H1 (cell line): ENCODE results near the gene NOC3L. TPM values are rescaled to one million over a fixed set of nuclear protein-coding genes. Genes with fewer than 3 reads are reported as not detected.

Experiments
- CTCF ChIA-PET: fragments of 300-600 bp; sonication (Branson Sonifier 250); formaldehyde crosslinking; loops from one replicate; lab custom pipeline; 2021; ENCODE audit not compliant: partially characterized antibody; lab: Charles Lee
- POLR2A ChIA-PET: fragments of 300-600 bp; sonication (Branson Sonifier 250); formaldehyde crosslinking; loops from one replicate; lab custom pipeline; 2021; ENCODE audit warnings: inconsistent platforms; ENCODE audit not compliant: partially characterized antibody; lab: Charles Lee
- DNase-seq, 2 experiments: peaks; one replicate each; pipeline versions ENCODE4 v3.0.0 to v3.0.0-alpha.2; 2010 to 2022; ENCODE audit warnings: low spot score in 2 of 2, low read depth in 1 of 2, mixed read lengths in 1 of 2
- FAIRE-seq: peaks from 2 replicates; lab custom pipeline; 2011; peaks lifted over from hg19 to GRCh38; lab: Jason Lieb, UNC
- H2AFZ ChIP-seq: 2 replicates; pipeline ENCODE4 v1.8.1; 2012; ENCODE audit warnings: low read length, inconsistent platforms
- H2AK5ac ChIP-seq: 2 replicates; pipeline ENCODE4 v1.6.1; 2013; ENCODE audit warnings: low read depth, low read length
- H2BK120ac ChIP-seq: replicated peaks from 2 replicates; pipeline ENCODE3; 2013; ENCODE audit warnings: low read depth, low read length, inconsistent platforms
- H2BK12ac ChIP-seq: 2 replicates; pipeline ENCODE4 v1.6.1; 2013; ENCODE audit warnings: low read depth, low read length
- H2BK15ac ChIP-seq: 2 replicates; pipeline ENCODE4 v1.6.1; 2013; ENCODE audit warnings: low read length
- H2BK20ac ChIP-seq: 2 replicates; pipeline ENCODE4 v1.6.1; 2013; ENCODE audit warnings: low read length
- H2BK5ac ChIP-seq: 2 replicates; pipeline ENCODE4 v1.6.1; 2013; ENCODE audit warnings: low read depth, low read length
- H3K14ac ChIP-seq: 2 replicates; pipeline ENCODE4 v1.6.1; 2013; ENCODE audit warnings: inconsistent platforms; ENCODE audit not compliant: insufficient read length
- H3K18ac ChIP-seq: 2 replicates; pipeline ENCODE4 v1.6.1; 2013; ENCODE audit warnings: low read length; ENCODE audit errors: extremely low read depth
- H3K23ac ChIP-seq: 2 replicates; pipeline ENCODE4 v1.6.1; 2013; ENCODE audit warnings: inconsistent platforms; ENCODE audit not compliant: insufficient read length
- H3K23me2 ChIP-seq: 2 replicates; pipeline ENCODE4 v1.6.1; 2013; ENCODE audit warnings: low read depth, low read length
- H3K27ac ChIP-seq: 2 replicates; pipeline ENCODE4 v1.6.1; 2011; ENCODE audit warnings: low read depth, low read length, inconsistent platforms
- H3K27me3 ChIP-seq, 4 experiments: replicated peaks in 1 of 4; 1 replicate in 1 of 4; 2 replicates in 3 of 4; pipeline versions ENCODE4 v1.6.1 to v1.8.1; 2011 to 2013; ENCODE audit warnings: low read length in 3 of 4, mild to moderate bottlenecking in 3 of 4, inconsistent platforms in 2 of 4, mixed read lengths in 2 of 4, moderate library complexity in 1 of 4; ENCODE audit not compliant: control insufficient read depth in 3 of 4, insufficient read depth in 3 of 4; ENCODE audit errors: extremely low read depth in 1 of 4
- H3K36me3 ChIP-seq, 4 experiments: 2 replicates each; pipeline versions ENCODE4 v1.6.1 to v1.8.1; 2011 to 2013; ENCODE audit warnings: mild to moderate bottlenecking in 4 of 4, low read length in 3 of 4, moderate library complexity in 2 of 4, control low read depth in 1 of 4, inconsistent platforms in 1 of 4; ENCODE audit not compliant: insufficient read depth in 4 of 4, control insufficient read depth in 2 of 4
- H3K4ac ChIP-seq: replicated peaks from 2 replicates; pipeline ENCODE3; 2013; ENCODE audit warnings: low read length, low read depth, mixed read lengths, inconsistent platforms; ENCODE audit not compliant: insufficient read length
- H3K4me1 ChIP-seq, 4 experiments: replicated peaks in 1 of 4; 1 replicate in 1 of 4; 2 replicates in 3 of 4; pipeline versions ENCODE4 v1.6.1 to v1.8.1; 2011 to 2013; ENCODE audit warnings: low read length in 3 of 4, inconsistent platforms in 2 of 4, mixed read lengths in 1 of 4; ENCODE audit not compliant: insufficient read depth in 4 of 4, control insufficient read depth in 3 of 4
- H3K4me2 ChIP-seq, 2 experiments: 2 replicates each; pipeline versions ENCODE4 v1.6.1 to v1.8.1; 2011 to 2013; ENCODE audit warnings: low read depth in 2 of 2, low read length in 2 of 2, control low read depth in 1 of 2, inconsistent platforms in 1 of 2, mild to moderate bottlenecking in 1 of 2; ENCODE audit not compliant: insufficient read depth in 1 of 2
- H3K4me3 ChIP-seq, 4 experiments: fragments of 200-600, 300-600 bp in 1 of 4; sonication (generic), shearing (Covaris generic), sonication (Bioruptor Twin) in 1 of 4; 2 replicates each; pipeline versions ENCODE4 v1.5.1 to v1.8.1; 2011 to 2016; ENCODE audit warnings: low read length in 4 of 4, low read depth in 3 of 4, control low read depth in 2 of 4, inconsistent platforms in 2 of 4, mild to moderate bottlenecking in 2 of 4, mixed read lengths in 1 of 4, moderate library complexity in 1 of 4; ENCODE audit not compliant: insufficient read depth in 2 of 4; ENCODE audit errors: extremely low read depth in 1 of 4
- H3K56ac ChIP-seq: replicated peaks from 2 replicates; pipeline ENCODE3; 2013; ENCODE audit warnings: low read depth, mild to moderate bottlenecking, mixed read lengths, low read length, inconsistent platforms; ENCODE audit not compliant: insufficient read length
- H3K79me1 ChIP-seq: 2 replicates; pipeline ENCODE4 v1.6.1; 2013; ENCODE audit warnings: low read depth, low read length, control low read depth
- H3K79me2 ChIP-seq, 2 experiments: 2 replicates each; pipeline versions ENCODE4 v1.6.1 to v1.8.1; 2012 to 2013; ENCODE audit warnings: low read length in 2 of 2, mild to moderate bottlenecking in 2 of 2, inconsistent platforms in 1 of 2; ENCODE audit not compliant: insufficient read depth in 2 of 2, control insufficient read depth in 1 of 2
- H3K9ac ChIP-seq, 4 experiments: replicated peaks in 1 of 4; 1 replicate in 1 of 4; 2 replicates in 3 of 4; pipeline versions ENCODE4 v1.6.1 to v1.8.1; 2011 to 2013; ENCODE audit warnings: low read depth in 3 of 4, low read length in 3 of 4, control low read depth in 2 of 4, mild to moderate bottlenecking in 2 of 4, moderate library complexity in 2 of 4, inconsistent platforms in 1 of 4; ENCODE audit errors: extremely low read depth in 1 of 4
- H3K9me3 ChIP-seq, 2 experiments: 2 replicates each; pipeline versions ENCODE4 v1.6.1 to v1.8.1; 2012 to 2013; ENCODE audit warnings: mild to moderate bottlenecking in 2 of 2, moderate library complexity in 2 of 2, control low read depth in 1 of 2, inconsistent platforms in 1 of 2, low read depth in 1 of 2, low read length in 1 of 2, mixed read lengths in 1 of 2; ENCODE audit not compliant: insufficient read depth in 2 of 2
- H4K20me1 ChIP-seq, 2 experiments: replicated peaks in 1 of 2; 2 replicates each; pipeline versions ENCODE3 to v1.8.1; 2011 to 2013; ENCODE audit warnings: inconsistent platforms in 2 of 2, low read length in 2 of 2, mild to moderate bottlenecking in 1 of 2; ENCODE audit not compliant: insufficient read depth in 2 of 2, control insufficient read depth in 1 of 2
- H4K5ac ChIP-seq: 2 replicates; pipeline ENCODE4 v1.6.1; 2013; ENCODE audit warnings: low read length, low read depth, mixed read lengths, inconsistent platforms; ENCODE audit not compliant: insufficient read length
- H4K8ac ChIP-seq: 2 replicates; pipeline ENCODE4 v1.8.0; 2013; ENCODE audit warnings: mild to moderate bottlenecking, moderate library complexity, low read length, inconsistent platforms; ENCODE audit not compliant: insufficient read depth; ENCODE audit errors: extremely low read depth
- H4K91ac ChIP-seq: replicated peaks from 2 replicates; pipeline ENCODE3; 2013; ENCODE audit warnings: low read length, mixed read lengths, inconsistent platforms; ENCODE audit not compliant: insufficient read length
- BCL11A ChIP-seq, 2 experiments: IDR thresholded peaks; one replicate each; pipeline ENCODE4 v1.6.1; 2011; ENCODE audit warnings: low read depth in 2 of 2, low read length in 2 of 2, mild to moderate bottlenecking in 2 of 2
- CBX5 ChIP-seq: fragments of 300-800, 300-1000 bp; sonication (generic); IDR thresholded peaks from 2 replicates; pipeline ENCODE4 v1.7.1; 2016; ENCODE audit warnings: antibody characterized with exemption, low read length, low read depth
- CHD2 ChIP-seq: IDR thresholded peaks from 2 replicates; pipeline ENCODE4 v1.6.1; 2012; ENCODE audit warnings: low read length, improper control_type of control experiment
- HDAC6 ChIP-seq: IDR thresholded peaks from one replicate; pipeline ENCODE4 v1.7.1; 2012; ENCODE audit warnings: low read depth, mild to moderate bottlenecking, inconsistent platforms, low read length, moderate library complexity
- JUN ChIP-seq: IDR thresholded peaks from 2 replicates; pipeline ENCODE4 v1.6.1; 2011; ENCODE audit warnings: low read depth, mild to moderate bottlenecking, improper control_type of control experiment, low read length
- KDM4A ChIP-seq: IDR thresholded peaks from one replicate; pipeline ENCODE4 v1.7.1; 2012; ENCODE audit warnings: low read depth, mild to moderate bottlenecking, moderate library complexity, low read length, inconsistent platforms; ENCODE audit not compliant: severe bottlenecking
- NRF1 ChIP-seq: IDR thresholded peaks from 2 replicates; pipeline ENCODE4 v1.6.1; 2011; ENCODE audit warnings: mild to moderate bottlenecking, low read depth, low read length, improper control_type of control experiment
- POLR2AphosphoS5 ChIP-seq: IDR thresholded peaks from 2 replicates; pipeline ENCODE4 v1.6.1; 2011; ENCODE audit warnings: low read depth, low read length
- SIN3A ChIP-seq, 2 experiments: IDR thresholded peaks in 1 of 2; conservative IDR thresholded peaks in 1 of 2; 2 replicates each; pipeline ENCODE4 v1.6.1; 2011 to 2012; ENCODE audit warnings: low read length in 2 of 2, improper control_type of control experiment in 1 of 2, low read depth in 1 of 2, mild to moderate bottlenecking in 1 of 2
- SIX5 ChIP-seq: IDR thresholded peaks from 2 replicates; pipeline ENCODE4 v1.6.1; 2011; ENCODE audit warnings: mild to moderate bottlenecking, low read depth, low read length
- SP1 ChIP-seq: IDR thresholded peaks from 2 replicates; pipeline ENCODE4 v1.6.1; 2011; ENCODE audit warnings: low read depth, low read length
- SP2 ChIP-seq: IDR thresholded peaks from 2 replicates; pipeline ENCODE4 v1.6.1; 2012; ENCODE audit warnings: mild to moderate bottlenecking, low read length, inconsistent platforms
- TCF12 ChIP-seq: IDR thresholded peaks from 2 replicates; pipeline ENCODE4 v1.6.1; 2011; ENCODE audit warnings: low read depth, mild to moderate bottlenecking, low read length
- TEAD4 ChIP-seq: IDR thresholded peaks from 2 replicates; pipeline ENCODE4 v1.6.1; 2012; ENCODE audit warnings: low read depth, low read length, inconsistent platforms, mixed read lengths
- WGBS, 2 experiments: shearing (Covaris generic) in 1 of 2; methylation state at CpG; one replicate each; pipeline versions ENCODE4 v1.1.6 to v1.1.7; 2013 to 2015; ENCODE audit warnings: low lambda C conversion rate in 2 of 2, mixed read lengths in 2 of 2, inconsistent platforms in 1 of 2, low coverage in 1 of 2, missing lambda C conversion rate in 1 of 2; ENCODE audit not compliant: insufficient replicate concordance in 2 of 2, insufficient coverage in 1 of 2, insufficient read length in 1 of 2; ENCODE audit errors: extremely low coverage in 1 of 2, missing lambda C conversion rate in 1 of 2; 5-methylcytosine and 5-hydroxymethylcytosine counted together
- polyA plus RNA-seq, 7 experiments: library from polyadenylated mRNA; depleted of rRNA in 3 of 7; stranded (reverse) in 5 of 7; unstranded in 2 of 7; fragments of >200 nt in 5 of 7; fragments of 200-250 nt in 2 of 7; gene quantifications; 1 replicate in 5 of 7; 2 replicates in 1 of 7; 4 replicates in 1 of 7; pipeline versions ENCODE4 v1.2.1 to v1.2.3, GENCODE V29; 2011 to 2013; ENCODE audit warnings: missing spikeins in 2 of 7, mixed read lengths in 2 of 7
- total RNA-seq: library from RNA; stranded (reverse); fragmentation: NEBNext Ultra II Directional; extraction: Animal tissue kit (Norgen Biotek cat#: 25700); gene quantifications from 2 replicates; pipeline ENCODE4 v1.2.1, GENCODE V29; 2021

The NOC3L gene
- total and polyA plus RNA-seq, 2 of the 8 experiments (the other 6 are each of a cell fraction or from before 2014, with no cell fraction given) = 7.1 to 39.1 TPM

GRCh38 chr10:94294168-94294567 is 68.6 kb downstream of the NOC3L start:
- Histone ChIP-seq H3K4me1 (peaks cover 0 to 3% (median 0%) of the 10 kb centered on the region in 4 experiments; a peak in 1 of 7 replicates), H3K4me2 (no peak overlapping the region), H4K5ac (no peak overlapping the region), H3K27ac (no peak overlapping the region), H3K9me3 (no peaks in the 10 kb centered on the region), H2BK20ac (no peak overlapping the region), H3K23ac (no peak overlapping the region), H2BK15ac (no peak overlapping the region), H3K4ac (no peak overlapping the region), H2BK120ac (no peak overlapping the region), H2AK5ac (no peak overlapping the region), H2AFZ (no peak overlapping the region), H3K18ac (no peak overlapping the region), H3K9ac (no peak overlapping the region), H3K79me1 (no peaks in the 10 kb centered on the region), H3K36me3 (no peaks in the 10 kb centered on the region), H3K14ac (no peak overlapping the region), H4K8ac (no peak overlapping the region), H3K4me3 (no peak overlapping the region), H3K56ac (no peak overlapping the region), H3K27me3 (no peaks in the 10 kb centered on the region), H4K91ac (no peak overlapping the region), H3K79me2 (no peaks in the 10 kb centered on the region), H3K23me2 (no peaks in the 10 kb centered on the region), H2BK12ac (no peak overlapping the region), H2BK5ac (no peak overlapping the region), H4K20me1 (no peaks in the 10 kb centered on the region)
- ChIA-PET POLR2A (no interaction called here), CTCF (interaction anchor here (0.7 kb wide), 1 partner anchor 12 kb away, joined by 3 read pairs; no protein-coding TSS in a partner anchor)
- FAIRE-seq = no peak
- DNase-seq = no peak
- WGBS, 2 experiments = 92% methylated on average over 5 of the region's 5 CpGs; no CpG with 5 or more reads in 1 of the 2 experiments
- TF ChIP-seq TEAD4 (no peak), HDAC6 (no peak), SP1 (no peak), CBX5 (no peak), TCF12 (no peak), CHD2 (no peak), SP2 (no peak), POLR2AphosphoS5 (no peak), BCL11A (IDR thresholded peaks at IDR 0.05; ENCODE audit: low read depth in 2 of 2, low read length in 2 of 2) (no peak), SIN3A (conservative IDR thresholded peaks at IDR 0.05 in 1 of 2, IDR thresholded peaks at IDR 0.05 in 1 of 2; ENCODE audit: low read depth in 1 of 2, low read length in 2 of 2) (no peak), SIX5 (no peak), JUN (no peak), NRF1 (no peak), KDM4A (no peak)
